Panc1 (cell line): ENCODE results near the gene ZNG1F. TPM values are rescaled to one million over a fixed set of nuclear protein-coding genes. Genes with fewer than 3 reads are reported as not detected.
"Not testable (repeated sequence)": the region's sequence is repeated elsewhere in the genome, so short reads cannot be mapped to it uniquely, and the experiment has no call there.

Experiments
- ATAC-seq: fragments of 200-7000 bp; cut with Tn5 transposase; 2 replicates; pipeline ENCODE4 v1.9.1; 2020; ENCODE audit warnings: mild to moderate bottlenecking, moderate library complexity
- BruUV-seq: library from RNA; stranded (reverse); fragments of 400-500 nt; replicated peaks from 2 replicates; lab custom pipeline; 2021; lab: Mats Ljungman, UMichigan
- CTCF ChIA-PET: fragments of 300-600 bp; sonication (Branson Sonifier 250); formaldehyde crosslinking; loops from one replicate; lab custom pipeline; 2022; ENCODE audit warnings: antibody characterized with exemption; lab: Charles Lee
- POLR2A ChIA-PET: fragments of 300-600 bp; sonication (Branson Sonifier 250); formaldehyde crosslinking; loops from one replicate; lab custom pipeline; 2022; ENCODE audit warnings: antibody characterized with exemption; lab: Charles Lee
- DNase-seq: peaks from one replicate; pipeline ENCODE4 v3.0.0-alpha.2; 2010; ENCODE audit warnings: low read depth, low spot score
- H3K27ac ChIP-seq: 2 replicates; pipeline ENCODE4 v1.5.1; 2011; ENCODE audit warnings: mild to moderate bottlenecking, low read length, inconsistent platforms
- H3K27me3 ChIP-seq: fragments of 200-500 bp; sonication (Bioruptor generic); 2 replicates; pipeline ENCODE4 v1.6.0; 2014; ENCODE audit warnings: low read length, inconsistent platforms; ENCODE audit not compliant: control insufficient read depth, insufficient read depth
- H3K36me3 ChIP-seq: fragments of 200-500 bp; sonication (Bioruptor generic); 2 replicates; pipeline ENCODE4 v1.5.1; 2014; ENCODE audit warnings: inconsistent platforms, mild to moderate bottlenecking, low read length, moderate library complexity; ENCODE audit not compliant: control insufficient read depth, insufficient read depth
- H3K4me1 ChIP-seq: 2 replicates; pipeline ENCODE4 v1.5.1; 2011; ENCODE audit warnings: inconsistent platforms, mild to moderate bottlenecking, low read length, moderate library complexity; ENCODE audit not compliant: control insufficient read depth, insufficient read depth
- H3K4me3 ChIP-seq, 2 experiments: 2 replicates each; pipeline ENCODE4 v1.5.1; 2011 to 2012; ENCODE audit warnings: low read depth in 2 of 2, low read length in 2 of 2, mild to moderate bottlenecking in 2 of 2, inconsistent platforms in 1 of 2, moderate library complexity in 1 of 2
- H3K9me3 ChIP-seq: fragments of 200-500 bp; sonication (Bioruptor generic); 2 replicates; pipeline ENCODE4 v1.5.1; 2014; ENCODE audit warnings: low read depth, mild to moderate bottlenecking, inconsistent platforms, low read length, moderate library complexity; ENCODE audit not compliant: control insufficient read depth, insufficient read depth
- in situ Hi-C: cut with HindIII; loops from 2 replicates; pipeline ENCODE4 v1.10.0; 2016; ENCODE audit warnings: low sequenced_read_pairs, low pct_unique_long_range_greater_than_20kb
- intact Hi-C: fragments of 100-400 bp; cut with micrococcal nuclease; formaldehyde crosslinking; loops from one replicate; pipeline ENCODE4 v1.10.0; 2022; ENCODE audit not compliant: unreplicated experiment
- microRNA-seq: library from miRNA; unstranded; fragments of <30 nt; microRNA quantifications from one replicate; pipeline ENCODE4 v1.1.0, GENCODE V29; 2020; ENCODE audit not compliant: unreplicated experiment
- total RNA-seq: library from RNA; stranded (reverse); gene quantifications from one replicate; pipeline ENCODE4 v1.2.1, GENCODE V29; 2021; ENCODE audit not compliant: unreplicated experiment

The ZNG1F gene
- total RNA-seq, 1 experiment from 2014 or later, result 5.1 TPM

DNA sequence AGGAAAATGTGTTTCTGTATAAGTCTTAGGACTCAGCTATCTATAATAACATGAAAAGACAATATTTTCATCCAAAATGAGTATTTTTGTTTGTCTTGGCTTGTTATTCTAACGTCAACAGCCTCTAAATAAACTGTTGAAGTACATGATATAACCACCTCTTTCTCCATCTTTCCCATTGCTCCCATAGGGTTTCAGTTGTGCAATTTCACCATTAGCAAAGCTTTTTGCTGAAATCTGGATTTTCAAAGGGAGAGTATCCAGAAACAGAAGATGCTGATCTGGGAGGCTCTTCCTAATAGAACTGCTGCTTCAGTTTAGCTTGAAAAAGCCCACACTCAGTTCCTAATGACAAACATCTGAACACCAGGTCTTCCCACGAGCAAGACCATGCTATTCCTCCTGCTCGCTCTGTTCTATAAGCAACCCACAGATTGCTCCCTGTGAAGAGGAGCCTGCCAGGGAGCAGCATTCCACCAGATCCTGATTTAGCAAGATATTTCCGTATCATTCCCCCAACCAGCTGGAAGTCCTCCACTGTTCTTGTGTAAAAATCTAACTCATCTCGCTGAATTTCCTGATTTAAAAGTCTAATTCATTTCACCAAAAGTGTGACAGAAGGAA, 101.8 kb downstream of the ZNG1F start:
- H3K4me1 ChIP-seq, in situ Hi-C loops, intact Hi-C loops, H3K9me3 ChIP-seq, H3K4me3 ChIP-seq, ATAC-seq, BruUV-seq, H3K27ac ChIP-seq, CTCF ChIA-PET, H3K36me3 ChIP-seq, DNase-seq, H3K27me3 ChIP-seq, POLR2A ChIA-PET: not testable (repeated sequence)

DNA sequence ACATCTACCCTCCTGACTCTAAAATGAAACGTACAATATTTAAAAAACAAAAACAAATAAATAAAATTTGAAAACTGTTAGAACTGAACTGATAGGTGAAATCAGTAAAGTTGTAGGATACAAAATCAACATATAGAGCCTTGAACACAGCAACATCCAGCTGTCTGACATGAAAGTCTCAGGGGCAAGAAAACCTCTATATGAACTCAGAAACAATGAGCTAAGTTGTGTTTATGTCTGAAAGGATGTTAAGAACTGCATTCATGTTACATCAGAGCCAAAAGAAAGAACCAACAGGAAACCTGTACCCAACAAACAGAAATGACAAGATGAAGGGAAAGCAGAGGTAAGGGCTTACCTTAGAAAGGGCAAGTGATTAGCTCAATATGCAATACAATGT, 102.4 kb downstream of the ZNG1F start:
- H3K9me3 ChIP-seq, in situ Hi-C loops, intact Hi-C loops, POLR2A ChIA-PET, H3K27me3 ChIP-seq, H3K36me3 ChIP-seq, CTCF ChIA-PET, DNase-seq, BruUV-seq, H3K4me1 ChIP-seq, H3K27ac ChIP-seq, ATAC-seq, H3K4me3 ChIP-seq: not testable (repeated sequence)

DNA sequence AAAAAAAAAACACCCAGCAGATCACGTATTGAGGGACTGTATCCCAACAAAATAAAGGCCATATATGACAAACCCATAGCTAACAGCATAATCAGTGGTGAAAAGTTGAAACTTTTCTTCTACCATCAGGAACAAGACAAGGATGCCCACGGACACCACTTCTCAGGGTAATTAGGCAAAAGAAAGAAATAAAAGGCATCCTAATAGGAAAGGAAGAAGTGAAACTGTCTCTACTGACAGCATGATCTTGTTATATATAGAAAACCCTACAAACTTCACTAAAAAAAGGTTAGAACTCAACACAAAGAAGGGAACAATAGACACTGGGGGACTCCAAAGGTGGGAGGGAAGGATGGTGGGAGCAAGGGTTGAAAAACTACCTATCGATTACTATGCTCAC, 102.9 kb downstream of the ZNG1F start:
- in situ Hi-C loops, CTCF ChIA-PET: not testable (repeated sequence)

DNA sequence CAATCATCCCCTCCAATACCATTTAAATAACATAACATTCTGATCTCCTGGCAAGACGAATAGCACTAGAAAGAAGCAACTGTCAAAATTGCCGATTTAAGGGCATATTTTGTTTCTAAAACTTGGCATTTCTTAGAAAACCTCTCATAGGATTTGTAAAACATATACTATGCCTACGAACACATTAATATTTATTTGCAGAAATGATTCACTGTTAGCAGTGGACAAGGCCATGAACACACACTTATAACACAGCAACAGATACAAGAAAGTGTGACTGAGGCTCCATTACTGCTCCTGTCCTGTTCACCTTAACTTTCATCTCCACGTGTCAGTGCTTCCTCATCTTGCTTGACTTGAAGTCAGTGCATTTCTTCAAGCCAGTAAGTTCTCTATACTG, 106.8 kb downstream of the ZNG1F start:
- in situ Hi-C loops, CTCF ChIA-PET, H3K9me3 ChIP-seq, H3K36me3 ChIP-seq, ATAC-seq, H3K27me3 ChIP-seq, H3K27ac ChIP-seq, H3K4me1 ChIP-seq, intact Hi-C loops, H3K4me3 ChIP-seq, DNase-seq, POLR2A ChIA-PET, BruUV-seq: not testable (repeated sequence)

More for the DNA sequence above, 102.9 kb downstream of the ZNG1F start:
- H3K36me3 ChIP-seq, H3K27ac ChIP-seq, H3K9me3 ChIP-seq, POLR2A ChIA-PET, H3K27me3 ChIP-seq, ATAC-seq, H3K4me3 ChIP-seq, intact Hi-C loops, H3K4me1 ChIP-seq, DNase-seq, BruUV-seq: not testable (repeated sequence)

Small RNA genes within 50 kb of the gene (microRNA-seq; reads per million reads assigned to microRNA genes)
- not detected for gene MIR4477A

Other genes starting within 250 kb of the ZNG1F start
- not detected for gene FOXD4L6, start 60.6 kb downstream of the ZNG1F start, total RNA-seq